HEK293 (cell line): ENCODE measurements around the gene IGLON5.

ENCODE experiments used
- CTCF ChIP-seq: fragments of 450-650 bp; formaldehyde crosslinking; IDR thresholded peaks from 2 replicates; pipeline ENCODE4 v1.5.1; 2016; ENCODE audit warnings: missing biosample characterization, missing genetic modification characterization
- KLF1 ChIP-seq: fragments of 450-650 bp; formaldehyde crosslinking; IDR thresholded peaks from 2 replicates; pipeline ENCODE4 v1.5.1; 2016; ENCODE audit warnings: missing biosample characterization, missing genetic modification characterization
- KLF10 ChIP-seq: fragments of 450-650 bp; IDR thresholded peaks from 2 replicates; pipeline ENCODE4 v1.5.1; 2018; ENCODE audit warnings: missing biosample characterization, mild to moderate bottlenecking, missing genetic modification characterization
- KLF16 ChIP-seq: fragments of 450-650 bp; formaldehyde crosslinking; IDR thresholded peaks from 2 replicates; pipeline ENCODE4 v1.5.1; 2017; ENCODE audit warnings: missing biosample characterization, missing genetic modification characterization
- OVOL3 ChIP-seq: fragments of 450-650 bp; formaldehyde crosslinking; IDR thresholded peaks from 2 replicates; pipeline ENCODE4 v1.5.1; 2016; ENCODE audit warnings: missing biosample characterization, missing genetic modification characterization
- PRDM10 ChIP-seq: fragments of 450-650 bp; formaldehyde crosslinking; IDR thresholded peaks from 2 replicates; pipeline ENCODE4 v1.5.1; 2016; ENCODE audit warnings: missing biosample characterization, missing genetic modification characterization
- WT1 ChIP-seq: fragments of 450-650 bp; formaldehyde crosslinking; IDR thresholded peaks from 2 replicates; pipeline ENCODE4 v1.5.1; 2016; ENCODE audit warnings: missing biosample characterization, missing genetic modification characterization
- ZBTB17 ChIP-seq: fragments of 450-650 bp; formaldehyde crosslinking; IDR thresholded peaks from 2 replicates; pipeline ENCODE4 v1.5.1; 2016; ENCODE audit warnings: missing biosample characterization, missing genetic modification characterization
- ZBTB20 ChIP-seq: fragments of 450-650 bp; formaldehyde crosslinking; IDR thresholded peaks from 2 replicates; pipeline ENCODE4 v1.5.1; 2016; ENCODE audit warnings: missing biosample characterization, missing genetic modification characterization
- ZBTB26 ChIP-seq: fragments of 450-650 bp; formaldehyde crosslinking; optimal IDR thresholded peaks from 2 replicates; pipeline ENCODE3; 2016; ENCODE audit warnings: missing biosample characterization, mild to moderate bottlenecking, missing genetic modification characterization
- ZFP37 ChIP-seq: fragments of 450-650 bp; formaldehyde crosslinking; IDR thresholded peaks from 2 replicates; pipeline ENCODE4 v1.5.1; 2016; ENCODE audit warnings: missing biosample characterization, missing genetic modification characterization
- ZIC2 ChIP-seq: fragments of 450-650 bp; formaldehyde crosslinking; IDR thresholded peaks from 2 replicates; pipeline ENCODE4 v1.5.1; 2016; ENCODE audit warnings: missing biosample characterization, missing genetic modification characterization
- ZNF138 ChIP-seq: fragments of 450-650 bp; formaldehyde crosslinking; IDR thresholded peaks from 2 replicates; pipeline ENCODE4 v1.5.1; 2016; ENCODE audit warnings: missing biosample characterization, missing genetic modification characterization, borderline replicate concordance
- ZNF302 ChIP-seq: fragments of 450-650 bp; formaldehyde crosslinking; IDR thresholded peaks from 2 replicates; pipeline ENCODE4 v1.5.1; 2016; ENCODE audit warnings: missing biosample characterization, missing genetic modification characterization, low read depth
- ZNF335 ChIP-seq: fragments of 450-650 bp; formaldehyde crosslinking; conservative IDR thresholded peaks from 2 replicates; pipeline ENCODE4 v1.5.1; 2016; ENCODE audit warnings: missing biosample characterization, missing genetic modification characterization
- ZNF398 ChIP-seq: fragments of 450-650 bp; formaldehyde crosslinking; IDR thresholded peaks from 2 replicates; pipeline ENCODE4 v1.5.1; 2017; ENCODE audit warnings: missing biosample characterization, missing genetic modification characterization
- ZNF449 ChIP-seq: fragments of 450-650 bp; formaldehyde crosslinking; IDR thresholded peaks from 2 replicates; pipeline ENCODE4 v1.5.1; 2017; ENCODE audit warnings: missing biosample characterization, mild to moderate bottlenecking, missing genetic modification characterization, moderate library complexity
- ZNF561 ChIP-seq: fragments of 450-650 bp; IDR thresholded peaks from 2 replicates; pipeline ENCODE4 v1.5.1; 2018; ENCODE audit warnings: missing biosample characterization, missing genetic modification characterization, borderline replicate concordance
- ZNF645 ChIP-seq: fragments of 450-650 bp; formaldehyde crosslinking; IDR thresholded peaks from 2 replicates; pipeline ENCODE4; 2016; ENCODE audit warnings: missing biosample characterization, missing genetic modification characterization
- ZNF654 ChIP-seq: fragments of 450-650 bp; formaldehyde crosslinking; IDR thresholded peaks from 2 replicates; pipeline ENCODE4 v1.5.1; 2016; ENCODE audit warnings: low read depth, missing biosample characterization, missing genetic modification characterization
- ZNF777 ChIP-seq: fragments of 450-650 bp; formaldehyde crosslinking; IDR thresholded peaks from 2 replicates; pipeline ENCODE4 v1.5.1; 2017; ENCODE audit warnings: missing biosample characterization, missing genetic modification characterization, borderline replicate concordance
- ZNF791 ChIP-seq: fragments of 450-650 bp; formaldehyde crosslinking; IDR thresholded peaks from 2 replicates; pipeline ENCODE4 v1.5.1; 2016; ENCODE audit warnings: missing biosample characterization, missing genetic modification characterization
- ZNF843 ChIP-seq: fragments of 450-650 bp; formaldehyde crosslinking; IDR thresholded peaks from 2 replicates; pipeline ENCODE4 v1.5.1; 2016; ENCODE audit warnings: missing biosample characterization, missing genetic modification characterization
- ZSCAN5A ChIP-seq: fragments of 450-650 bp; formaldehyde crosslinking; IDR thresholded peaks from 2 replicates; pipeline ENCODE4 v1.5.1; 2016; ENCODE audit warnings: missing biosample characterization, missing genetic modification characterization

IGLON5 gene

GRCh38 chr19:51367565-51368365 lies 56.3 kb downstream of the IGLON5 start (continued):
- TF ChIP-seq ZNF645 (tag by site-specific recombination) (no peak), ZBTB17 (tag by site-specific recombination) (peak; percentile 86), ZNF791 (tag by site-specific recombination) (no peak), WT1 (tag by site-specific recombination) (peak; percentile 42; the same call in 1 of the 2 replicates), ZIC2 (tag by site-specific recombination) (peak; percentile 69), ZBTB20 (tag by site-specific recombination) (peak; percentile 72), ZBTB26 (tag by site-specific recombination) (peak; percentile 70), KLF10 (peak; percentile 84), ZNF335 (tag by site-specific recombination) (peak; percentile 98), ZNF398 (tag by site-specific recombination) (peak; percentile 63), ZNF449 (peak; percentile 79), ZNF777 (peak; percentile 81), ZNF138 (tag by site-specific recombination) (no peak), ZNF302 (tag by site-specific recombination) (no peak), CTCF (tag by site-specific recombination) (peak; percentile 45; the same call in 1 of the 2 replicates), ZFP37 (peak; percentile 61; the same call in 1 of the 2 replicates), ZNF843 (peak; percentile 66; the same call in 1 of the 2 replicates), ZNF654 (tag by site-specific recombination) (no peak), ZNF561 (tag by site-specific recombination) (peak; percentile 72), PRDM10 (tag by site-specific recombination) (peak; percentile 38; the same call in 1 of the 2 replicates), OVOL3 (peak; percentile 48), KLF1 (tag by site-specific recombination) (peak; percentile 88), ZSCAN5A (tag by site-specific recombination) (0 out of 2 replicates have a peak, but pooled peaks have one; percentile 44), KLF16 (tag by site-specific recombination) (peak; percentile 91)
